OCI-M1 (cell line): ENCODE results near the gene NCBP3.
"Not testable (repeated sequence)": the region's sequence is repeated elsewhere in the genome, so short reads cannot be mapped to it uniquely, and the experiment has no call there.

Experiments
- DNase-seq: peaks from one replicate; lab custom pipeline; 2025; lab: John Stamatoyannopoulos, UW

NCBP3 gene

GRCh38 chr17:3785323-3785722, 60.7 kb downstream of the NCBP3 start:
- DNase-seq = not testable (repeated sequence)

GRCh38 chr17:3782751-3783150, 63.3 kb downstream of the NCBP3 start:
- DNase-seq = no peak

GRCh38 chr17:3780986-3781385, 65.1 kb downstream of the NCBP3 start:
- DNase-seq = no peak

- no peak for DNase-seq
Observed at GRCh38 chr17:3777366-3778120, 68.5 kb downstream of the NCBP3 start.

- DNase-seq = no peak
Observed at GRCh38 chr17:3773966-3774365, 72.1 kb downstream of the NCBP3 start.

GRCh38 chr17:3773511-3773910, 72.5 kb downstream of the NCBP3 start:
- no peak for DNase-seq

GRCh38 chr17:3772764-3773163, 73.3 kb downstream of the NCBP3 start:
- DNase-seq = no peak

- DNase-seq = no peak
Observed at GRCh38 chr17:3771140-3771539, 74.9 kb downstream of the NCBP3 start.

GRCh38 chr17:3770466-3770865, 75.6 kb downstream of the NCBP3 start:
- no peak for DNase-seq

- DNase-seq = no peak
Observed at GRCh38 chr17:3768769-3769168, 77.3 kb downstream of the NCBP3 start.

GRCh38 chr17:3768341-3768740, 77.7 kb downstream of the NCBP3 start:
- no peak for DNase-seq

GRCh38 chr17:3766779-3767178, 79.3 kb downstream of the NCBP3 start:
- DNase-seq = no peak

GRCh38 chr17:3765981-3766380, 80.1 kb downstream of the NCBP3 start:
- no peak for DNase-seq

- DNase-seq = no peak
Observed at GRCh38 chr17:3763777-3764170, 82.3 kb downstream of the NCBP3 start.

GRCh38 chr17:3762922-3763776, 82.9 kb downstream of the NCBP3 start:
- no peak for DNase-seq

GRCh38 chr17:3761918-3762380, 84.1 kb downstream of the NCBP3 start:
- DNase-seq = no peak

GRCh38 chr17:3761036-3761917, 84.8 kb downstream of the NCBP3 start:
- DNase-seq = no peak

GRCh38 chr17:3759597-3760216, 86.3 kb downstream of the NCBP3 start:
- no peak for DNase-seq

- DNase-seq = no peak
Observed at GRCh38 chr17:3755335-3756030, 90.6 kb downstream of the NCBP3 start.

GRCh38 chr17:3754458-3755334, 91.3 kb downstream of the NCBP3 start:
- DNase-seq = no peak
